ES-I3 (cell line): Measurements from ENCODE around the gene MOG.

Experiments
- H3K36me3 ChIP-seq: 2 replicates; pipeline ENCODE4 v1.6.1; 2013; ENCODE audit warnings: mild to moderate bottlenecking, low read length, control low read depth, moderate library complexity; ENCODE audit not compliant: insufficient read depth
- H3K4me1 ChIP-seq: 2 replicates; pipeline ENCODE4 v1.6.1; 2013; ENCODE audit warnings: mild to moderate bottlenecking, control low read depth, low read length; ENCODE audit not compliant: insufficient read depth
- H3K9ac ChIP-seq: 2 replicates; pipeline ENCODE4 v1.6.1; 2013; ENCODE audit warnings: low read depth, mild to moderate bottlenecking, low read length, moderate library complexity
- H3K9me3 ChIP-seq: 2 replicates; pipeline ENCODE4 v1.6.1; 2013; ENCODE audit warnings: mild to moderate bottlenecking, low read length, moderate library complexity; ENCODE audit not compliant: control insufficient read depth, insufficient read depth

MOG gene

GRCh38 chr6:29678114-29678513, 21.2 kb downstream of the MOG start:
- Histone ChIP-seq H3K4me1 (peaks cover 23% of the 10 kb centered on the region), H3K36me3 (no peaks in the 10 kb centered on the region), H3K9me3 (no peaks in the 10 kb centered on the region; the same call in 1 of the 2 replicates), H3K9ac (no peak overlapping the region)

- Histone ChIP-seq H3K36me3 (no peaks in the 10 kb centered on the region), H3K4me1 (peaks cover 27% of the 10 kb centered on the region), H3K9ac (no peak overlapping the region), H3K9me3 (peaks cover 3% of the 10 kb centered on the region; the same call in 1 of the 2 replicates)
Observed at GRCh38 chr6:29679962-29680361, 23.1 kb downstream of the MOG start.

- Histone ChIP-seq H3K9ac (no peak overlapping the region), H3K36me3 (no peaks in the 10 kb centered on the region), H3K9me3 (peaks cover 6% of the 10 kb centered on the region; the same call in 1 of the 2 replicates), H3K4me1 (peaks cover 27% of the 10 kb centered on the region)
Observed at GRCh38 chr6:29680416-29680815, 23.5 kb downstream of the MOG start.

- Histone ChIP-seq H3K9me3 (peaks cover 6% of the 10 kb centered on the region; the same call in 1 of the 2 replicates), H3K36me3 (no peaks in the 10 kb centered on the region), H3K4me1 (peaks cover 27% of the 10 kb centered on the region; the same call in 1 of the 2 replicates), H3K9ac (no peak within 1 kb of the TSS)
Observed at GRCh38 chr6:29680904-29681303, 24.0 kb downstream of the MOG start, which contains the start of gene ZFP57. Gene ZFP57 (minus strand): TSS chr6:29681152. CDS start chr6:29677003, 4,149 bp downstream.

- Histone ChIP-seq H3K9me3 (peaks cover 6% of the 10 kb centered on the region; the same call in 1 of the 2 replicates), H3K9ac (no peak overlapping the region), H3K36me3 (no peaks in the 10 kb centered on the region), H3K4me1 (peaks cover 27% of the 10 kb centered on the region; the same call in 1 of the 2 replicates)
Observed at GRCh38 chr6:29681811-29682210, 24.9 kb downstream of the MOG start.

GRCh38 chr6:29685718-29686326, 28.9 kb downstream of the MOG start:
- Histone ChIP-seq H3K36me3 (no peaks in the 10 kb centered on the region), H3K9ac (no peak overlapping the region), H3K4me1 (0 out of 2 replicates have a peak, but pooled peaks cover 4% of the 10 kb centered on the region), H3K9me3 (peaks cover 6% of the 10 kb centered on the region; the same call in 1 of the 2 replicates)

- peaks cover 7% of the 10 kb centered on the region; the same call in 1 of the 2 replicates for H3K4me1 ChIP-seq
- H3K36me3 ChIP-seq, result no peaks in the 10 kb centered on the region
- H3K9me3 ChIP-seq, result no peaks in the 10 kb centered on the region
- no peak overlapping the region for H3K9ac ChIP-seq
Observed at GRCh38 chr6:29694637-29695036, 37.7 kb downstream of the MOG start.

- Histone ChIP-seq H3K9ac (no peak overlapping the region), H3K4me1 (peaks cover 7% of the 10 kb centered on the region; the same call in 1 of the 2 replicates), H3K9me3 (no peaks in the 10 kb centered on the region), H3K36me3 (no peaks in the 10 kb centered on the region)
Observed at GRCh38 chr6:29696147-29697125, 39.5 kb downstream of the MOG start.

- Histone ChIP-seq H3K4me1 (no peaks in the 10 kb centered on the region), H3K9ac (no peak overlapping the region), H3K36me3 (no peaks in the 10 kb centered on the region), H3K9me3 (no peaks in the 10 kb centered on the region)
Observed at GRCh38 chr6:29702519-29703103, 45.7 kb downstream of the MOG start.

GRCh38 chr6:29705389-29706231, 48.7 kb downstream of the MOG start:
- Histone ChIP-seq H3K9ac (no peak overlapping the region), H3K4me1 (no peaks in the 10 kb centered on the region), H3K36me3 (no peaks in the 10 kb centered on the region), H3K9me3 (no peaks in the 10 kb centered on the region)

GRCh38 chr6:29708432-29709179, 51.7 kb downstream of the MOG start:
- H3K9me3 ChIP-seq, result no peaks in the 10 kb centered on the region
- H3K4me1 ChIP-seq, result no peaks in the 10 kb centered on the region
- H3K9ac ChIP-seq, result no peak overlapping the region
- no peaks in the 10 kb centered on the region for H3K36me3 ChIP-seq

GRCh38 chr6:29709188-29709587, 52.3 kb downstream of the MOG start:
- Histone ChIP-seq H3K9ac (no peak overlapping the region), H3K9me3 (no peaks in the 10 kb centered on the region), H3K36me3 (no peaks in the 10 kb centered on the region), H3K4me1 (no peaks in the 10 kb centered on the region)

GRCh38 chr6:29710281-29710941, 53.5 kb downstream of the MOG start:
- Histone ChIP-seq H3K36me3 (no peaks in the 10 kb centered on the region), H3K9ac (no peak overlapping the region), H3K9me3 (no peaks in the 10 kb centered on the region), H3K4me1 (no peaks in the 10 kb centered on the region)
